Endometrial microvascular endothelial cells (primary cell): ENCODE data around the gene FHIT. TPM values are rescaled to one million over a fixed set of nuclear protein-coding genes. Genes with fewer than 3 reads are reported as not detected.

ENCODE experiments used
- in situ Hi-C: cut with HindIII; loops from 2 replicates; pipeline ENCODE4 v1.10.0; 2017; ENCODE audit warnings: low sequenced_read_pairs, low pct_unique_long_range_greater_than_20kb; ENCODE audit errors: inconsistent ontology term
- total RNA-seq: library from RNA; depleted of rRNA; stranded (reverse); fragments of >200 nt; gene quantifications from one replicate; pipeline ENCODE4 v1.2.3, GENCODE V29; 2015; ENCODE audit errors: inconsistent ontology term

FHIT gene
- total RNA-seq, 1 donor from 2014 or later = 0.19 TPM

- in situ Hi-C loops = no loop called here
Observed at GRCh38 chr3:60979461-60980341, 271.6 kb downstream of the FHIT start.

- in situ Hi-C loops = no loop called here
Observed at GRCh38 chr3:60973321-60973720, 277.9 kb downstream of the FHIT start.

- in situ Hi-C loops = no loop called here
Observed at GRCh38 chr3:60972599-60972998, 278.7 kb downstream of the FHIT start.

GRCh38 chr3:60970850-60971249 is 280.4 kb downstream of the FHIT start:
- in situ Hi-C loops = no loop called here

- in situ Hi-C loops = no loop called here
Observed at GRCh38 chr3:60967141-60967540, 284.1 kb downstream of the FHIT start.

GRCh38 chr3:60957541-60957940 is 293.7 kb downstream of the FHIT start:
- in situ Hi-C loops = no loop called here

- in situ Hi-C loops = no loop called here
Observed at GRCh38 chr3:60956729-60957128, 294.5 kb downstream of the FHIT start.

- in situ Hi-C loops = no loop called here
Observed at GRCh38 chr3:60955034-60955433, 296.2 kb downstream of the FHIT start.

- in situ Hi-C loops = no loop called here
Observed at GRCh38 chr3:60954048-60954447, 297.2 kb downstream of the FHIT start.

GRCh38 chr3:60953351-60953750 is 297.9 kb downstream of the FHIT start:
- in situ Hi-C loops = no loop called here

GRCh38 chr3:60952055-60952454 is 299.2 kb downstream of the FHIT start:
- in situ Hi-C loops = no loop called here

- in situ Hi-C loops = no loop called here
Observed at GRCh38 chr3:60949146-60949545, 302.1 kb downstream of the FHIT start.

- in situ Hi-C loops = no loop called here
Observed at GRCh38 chr3:60948488-60948887, 302.8 kb downstream of the FHIT start.

- in situ Hi-C loops = no loop called here
Observed at GRCh38 chr3:60935709-60936108, 315.5 kb downstream of the FHIT start.

GRCh38 chr3:60933824-60934223 is 317.4 kb downstream of the FHIT start:
- in situ Hi-C loops = no loop called here

- in situ Hi-C loops = no loop called here
Observed at GRCh38 chr3:60932643-60933042, 318.6 kb downstream of the FHIT start.

- in situ Hi-C loops = no loop called here
Observed at GRCh38 chr3:60932170-60932569, 319.1 kb downstream of the FHIT start.

GRCh38 chr3:60931452-60931851 is 319.8 kb downstream of the FHIT start:
- in situ Hi-C loops = no loop called here

GRCh38 chr3:60920519-60920918 is 330.7 kb downstream of the FHIT start:
- in situ Hi-C loops = no loop called here

- in situ Hi-C loops = no loop called here
Observed at GRCh38 chr3:60919296-60919695, 332.0 kb downstream of the FHIT start.

GRCh38 chr3:60917141-60917540 is 334.1 kb downstream of the FHIT start:
- in situ Hi-C loops = no loop called here
